WTC11 (cell line): ENCODE results near the gene MORF4L2. TPM values are rescaled to one million over a fixed set of nuclear protein-coding genes. Genes with fewer than 3 reads are reported as not detected.

Experiments used
- ATAC-seq: fragments of 200-7000 bp; cut with Tn5 transposase; 2 replicates; pipeline ENCODE4 v1.10.0; 2021; ENCODE audit warnings: mild to moderate bottlenecking, moderate library complexity
- CTCF ChIA-PET: fragments of 300-600 bp; sonication (Branson Sonifier 250); formaldehyde crosslinking; loops from one replicate; lab custom pipeline; 2021; ENCODE audit warnings: antibody characterized with exemption; lab: Charles Lee
- POLR2A ChIA-PET: fragments of 350-600 bp; sonication (Branson Sonifier 250); formaldehyde crosslinking; loops from one replicate; lab custom pipeline; 2021; ENCODE audit warnings: antibody characterized with exemption; lab: Charles Lee
- DNase-seq: peaks from one replicate; pipeline ENCODE4 v3.0.0; 2021; ENCODE audit warnings: low spot score
- H3K27ac Mint-ChIP-seq: 2 replicates; pipeline ENCODE4 v1.8.0; 2021; ENCODE audit warnings: mixed read lengths
- H3K27me3 Mint-ChIP-seq: 2 replicates; pipeline ENCODE4 v1.8.0; 2021; ENCODE audit warnings: low read depth, mild to moderate bottlenecking, moderate library complexity, mixed read lengths
- H3K36me3 Mint-ChIP-seq: 2 replicates; pipeline ENCODE4 v1.8.0; 2021; ENCODE audit warnings: mixed read lengths
- H3K4me1 Mint-ChIP-seq: 2 replicates; pipeline ENCODE4 v1.8.0; 2022; ENCODE audit warnings: mixed read lengths
- H3K4me3 Mint-ChIP-seq: 2 replicates; pipeline ENCODE4 v1.8.0; 2021; ENCODE audit warnings: mild to moderate bottlenecking, moderate library complexity, mixed read lengths
- H3K9me3 Mint-ChIP-seq: 2 replicates; pipeline ENCODE4 v1.8.0; 2021; ENCODE audit warnings: mixed read lengths
- CDX4 ChIP-seq: fragments of 250-450 bp; sonication (Bioruptor Pico); IDR thresholded peaks from 2 replicates; pipeline ENCODE4 v1.9.0; 2021; ENCODE audit warnings: moderate library complexity, mild to moderate bottlenecking, inconsistent platforms, borderline replicate concordance
- CTCF ChIP-seq: fragments of 200-600 bp; IDR thresholded peaks from 2 replicates; pipeline ENCODE4 v1.8.0; 2022; ENCODE audit warnings: antibody characterized with exemption
- ELF4 ChIP-seq: sonication (generic); formaldehyde crosslinking; IDR thresholded peaks from 2 replicates; pipeline ENCODE4 v1.8.1; 2022; ENCODE audit warnings: low read depth, mild to moderate bottlenecking, moderate library complexity, missing genetic modification reagents
- EMX1 ChIP-seq: fragments of 250-450 bp; sonication (Bioruptor Pico); IDR thresholded peaks from 2 replicates; pipeline ENCODE4 v1.8.0; 2021; ENCODE audit warnings: mild to moderate bottlenecking
- ETV6 ChIP-seq: sonication (generic); formaldehyde crosslinking; IDR thresholded peaks from 2 replicates; pipeline ENCODE4 v1.8.1; 2022; ENCODE audit warnings: mild to moderate bottlenecking, missing genetic modification reagents
- HMGA2 ChIP-seq: fragments of 250-450 bp; sonication (Bioruptor Pico); IDR thresholded peaks from 2 replicates; pipeline ENCODE4 v1.4.0; 2021; ENCODE audit warnings: mild to moderate bottlenecking, moderate library complexity
- NR2C2 ChIP-seq: sonication (generic); formaldehyde crosslinking; IDR thresholded peaks from 2 replicates; pipeline ENCODE4 v1.8.0; 2022; ENCODE audit warnings: mild to moderate bottlenecking, missing genetic modification reagents
- OVOL2 ChIP-seq: fragments of 250-450 bp; sonication (Bioruptor Pico); IDR thresholded peaks from 2 replicates; pipeline ENCODE4 v1.9.0; 2021; ENCODE audit warnings: mild to moderate bottlenecking, borderline replicate concordance
- PREB ChIP-seq: sonication (generic); formaldehyde crosslinking; IDR thresholded peaks from 2 replicates; pipeline ENCODE4 v1.8.1; 2022; ENCODE audit warnings: mild to moderate bottlenecking, missing genetic modification reagents, moderate library complexity, borderline replicate concordance
- SMAD3 ChIP-seq: sonication (generic); formaldehyde crosslinking; IDR thresholded peaks from 2 replicates; pipeline ENCODE4 v1.8.0; 2022; ENCODE audit warnings: missing genetic modification reagents, mild to moderate bottlenecking, borderline replicate concordance
- SMAD4 ChIP-seq: sonication (generic); formaldehyde crosslinking; IDR thresholded peaks from 2 replicates; pipeline ENCODE4 v1.8.0; 2022; ENCODE audit warnings: mild to moderate bottlenecking, missing genetic modification reagents
- TCF7 ChIP-seq: sonication (generic); formaldehyde crosslinking; IDR thresholded peaks from 2 replicates; pipeline ENCODE4 v1.8.0; 2022; ENCODE audit warnings: mild to moderate bottlenecking, low read depth, missing genetic modification reagents, moderate library complexity
- ZBTB21 ChIP-seq: sonication (generic); formaldehyde crosslinking; IDR thresholded peaks from 2 replicates; pipeline ENCODE4 v1.8.1; 2023; ENCODE audit warnings: mild to moderate bottlenecking, missing genetic modification reagents, borderline replicate concordance
- ZMAT4 ChIP-seq: fragments of 250-450 bp; sonication (Bioruptor Pico); IDR thresholded peaks from 2 replicates; pipeline ENCODE4 v1.9.0; 2021; ENCODE audit warnings: mild to moderate bottlenecking
- ZNF219 ChIP-seq: sonication (generic); formaldehyde crosslinking; IDR thresholded peaks from 2 replicates; pipeline ENCODE4 v1.8.0; 2023; ENCODE audit warnings: missing genetic modification reagents, mild to moderate bottlenecking, borderline replicate concordance
- ZNF263 ChIP-seq: sonication (generic); formaldehyde crosslinking; IDR thresholded peaks from 2 replicates; pipeline ENCODE4 v1.8.1; 2022; ENCODE audit warnings: low read depth, mild to moderate bottlenecking, moderate library complexity, missing genetic modification reagents
- ZNF512 ChIP-seq: sonication (generic); formaldehyde crosslinking; IDR thresholded peaks from 2 replicates; pipeline ENCODE4 v1.8.1; 2022; ENCODE audit warnings: missing genetic modification reagents, borderline replicate concordance
- total RNA-seq: library from RNA; stranded (reverse); gene quantifications from 3 replicates; pipeline ENCODE4 v1.2.3, GENCODE V29; 2021

The MORF4L2 gene
- total RNA-seq, 1 experiment from 2014 or later: 355 TPM

- no peak for TF ChIP-seq ZBTB21 (CRISPR knock-in tag)
Measured at GRCh38 chrX:103727115-103727514, 40.6 kb upstream of the MORF4L2 start (continued).

GRCh38 chrX:103726477-103726876 lies 40.0 kb upstream of the MORF4L2 start:
- Mint-ChIP-seq H3K4me1 (peaks cover 50% of the 10 kb centered on the region), H3K36me3 (no peaks in the 10 kb centered on the region), H3K27ac (no peak overlapping the region), H3K27me3 (peaks cover 5% of the 10 kb centered on the region; the same call in 1 of the 2 replicates), H3K9me3 (no peaks in the 10 kb centered on the region), H3K4me3 (no peak overlapping the region)
- no peak for TF ChIP-seq TCF7 (CRISPR knock-in tag)
- no peak for TF ChIP-seq NR2C2 (CRISPR knock-in tag)
- no peak for TF ChIP-seq OVOL2 (CRISPR knock-in tag)
- TF ChIP-seq SMAD4 (CRISPR knock-in tag): no peak
- no peak for DNase-seq
- CTCF ChIA-PET: interaction anchor here (1.7 kb wide), 1 partner anchor 47 kb away, joined by 4 read pairs; no protein-coding TSS in a partner anchor
- ATAC-seq: no peak
- POLR2A ChIA-PET: no interaction called here

GRCh38 chrX:103722505-103722904 lies 36.0 kb upstream of the MORF4L2 start:
- H3K4me1 Mint-ChIP-seq: peaks cover 18% of the 10 kb centered on the region
- no peaks in the 10 kb centered on the region; the same call in 1 of the 2 replicates for H3K27me3 Mint-ChIP-seq
- H3K27ac Mint-ChIP-seq: no peak overlapping the region
- CTCF ChIA-PET: no interaction called here
- no peaks in the 10 kb centered on the region for H3K36me3 Mint-ChIP-seq
- H3K4me3 Mint-ChIP-seq: no peak overlapping the region
- POLR2A ChIA-PET: no interaction called here
- ATAC-seq (no peak), DNase-seq (no peak)
- no peaks in the 10 kb centered on the region for H3K9me3 Mint-ChIP-seq
- no peak for TF ChIP-seq EMX1 (CRISPR knock-in tag)
- TF ChIP-seq ZBTB21 (CRISPR knock-in tag): no peak
- no peak for TF ChIP-seq ZNF219
- no peak for TF ChIP-seq CDX4 (CRISPR knock-in tag)
- no peak for TF ChIP-seq ZNF263 (CRISPR knock-in tag)
- TF ChIP-seq ZMAT4: no peak
- no peak for TF ChIP-seq TCF7 (CRISPR knock-in tag)

GRCh38 chrX:103718120-103718519 lies 31.6 kb upstream of the MORF4L2 start:
- Mint-ChIP-seq H3K36me3 (no peaks in the 10 kb centered on the region), H3K4me1 (peaks cover 8% of the 10 kb centered on the region), H3K4me3 (no peak overlapping the region), H3K27me3 (peaks cover 3% of the 10 kb centered on the region; the same call in 1 of the 2 replicates), H3K9me3 (no peaks in the 10 kb centered on the region), H3K27ac (no peak overlapping the region)
- ChIA-PET POLR2A (no interaction called here), CTCF (no interaction called here)
- no peak for ATAC-seq
- TF ChIP-seq ELF4 (CRISPR knock-in tag) (no peak), HMGA2 (CRISPR knock-in tag) (no peak), CTCF (no peak), SMAD3 (CRISPR knock-in tag) (no peak), OVOL2 (CRISPR knock-in tag) (no peak), ETV6 (CRISPR knock-in tag) (no peak), ZNF512 (no peak), PREB (CRISPR knock-in tag) (no peak)
- DNase-seq: no peak
